Renal cortical epithelial cell (primary cell): ENCODE measurements around the gene C6orf163. TPM values are rescaled to one million over a fixed set of nuclear protein-coding genes. Genes with fewer than 3 reads are reported as not detected.

Experiments
- total RNA-seq: library from RNA; depleted of rRNA; stranded (reverse); fragments of >200 nt; gene quantifications from 2 replicates; pipeline ENCODE4 v1.2.3, GENCODE V29; 2014

The C6orf163 gene
- total RNA-seq, 1 donor from 2014 or later: 2.1 TPM

Other genes starting within 250 kb of the C6orf163 start
- gene CGA, start 249.7 kb upstream of the C6orf163 start, total RNA-seq: not detected in 2 replicates
- 40.6 and 56.3 TPM in 2 replicates for gene ZNF292, start 189.2 kb upstream of the C6orf163 start, total RNA-seq
- 3.5 and 8.7 TPM in 2 replicates for gene SMIM8, start 22.2 kb upstream of the C6orf163 start, total RNA-seq
- not detected in 2 replicates for gene GJB7, start 15.5 kb upstream of the C6orf163 start, total RNA-seq
- 0.17 and 9.0 TPM in 2 replicates for gene CFAP206, start 63.2 kb downstream of the C6orf163 start, total RNA-seq
- 15.8 and 27.7 TPM in 2 replicates for gene SLC35A1, start 128.2 kb downstream of the C6orf163 start, total RNA-seq
- 46.1 and 54.2 TPM in 2 replicates for gene RARS2, start 245.2 kb downstream of the C6orf163 start, total RNA-seq
- gene ORC3, start 245.3 kb downstream of the C6orf163 start, total RNA-seq: 24.7 and 30.4 TPM in 2 replicates